ENCODE measurements around the gene MBD5.
A peak's percentile ranks its signal among the peaks of the same experiment; 100 is the strongest.

The MBD5 gene

DNA sequence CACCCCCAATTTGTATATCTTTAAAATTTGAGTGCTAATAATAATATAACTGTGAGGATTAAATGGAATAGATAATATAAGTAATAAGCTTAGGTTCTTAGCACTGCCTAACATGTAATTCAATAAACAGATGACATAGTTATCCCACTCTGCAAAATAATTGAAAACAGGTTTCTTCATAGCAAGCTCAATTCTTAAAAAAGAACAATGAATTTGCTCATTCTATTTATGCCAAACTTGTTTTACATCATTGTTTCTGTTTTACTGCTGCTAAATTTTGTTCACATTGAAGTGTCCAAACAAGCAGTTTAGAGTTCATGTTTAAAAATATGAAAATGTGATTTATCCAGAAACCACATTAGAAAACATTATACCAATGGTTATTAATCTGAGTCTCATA lies 217.0 kb downstream of the MBD5 start:
- Mint-ChIP-seq H3K4me1 (no peaks in the 10 kb centered on the region), H3K36me3 (peaks cover 46 to 60% of the 10 kb centered on the region in 2 donors), H3K9me3 (peaks cover 19 to 22% of the 10 kb centered on the region in 2 donors), H3K27ac (no peak overlapping the region), H3K4me3 (no peak overlapping the region), H3K27me3 (no peaks in the 10 kb centered on the region)
- ATAC-seq (replicated peaks) (no peak), DNase-seq (no peak)

DNA sequence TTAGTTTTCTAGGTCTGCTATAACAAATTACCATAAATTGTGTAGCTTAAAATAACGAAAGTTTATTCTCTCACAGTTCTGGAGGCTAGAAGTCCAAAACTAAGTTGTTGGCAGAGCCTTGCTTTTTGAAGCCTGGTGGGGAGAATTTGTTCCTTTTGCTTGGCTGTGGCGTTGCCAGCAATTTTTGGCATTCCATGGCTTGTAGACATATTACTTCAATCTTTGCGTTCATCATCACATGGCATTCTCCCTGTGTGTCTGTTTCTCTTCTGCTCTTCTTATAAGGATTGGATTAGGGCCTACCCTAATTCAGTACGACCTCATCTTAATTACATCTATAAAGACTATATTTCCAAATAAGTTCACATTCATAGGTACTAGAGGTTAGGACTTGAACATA lies 217.7 kb downstream of the MBD5 start:
- H3K27me3 Mint-ChIP-seq: no peaks in the 10 kb centered on the region
- no peaks in the 10 kb centered on the region for H3K4me1 Mint-ChIP-seq
- peaks cover 19 to 22% of the 10 kb centered on the region in 2 donors for H3K9me3 Mint-ChIP-seq
- ATAC-seq (replicated peaks) (no peak), DNase-seq (no peak)
- H3K27ac Mint-ChIP-seq: no peak overlapping the region
- peaks cover 46 to 60% of the 10 kb centered on the region in 2 donors for H3K36me3 Mint-ChIP-seq
- H3K4me3 Mint-ChIP-seq: no peak overlapping the region

DNA sequence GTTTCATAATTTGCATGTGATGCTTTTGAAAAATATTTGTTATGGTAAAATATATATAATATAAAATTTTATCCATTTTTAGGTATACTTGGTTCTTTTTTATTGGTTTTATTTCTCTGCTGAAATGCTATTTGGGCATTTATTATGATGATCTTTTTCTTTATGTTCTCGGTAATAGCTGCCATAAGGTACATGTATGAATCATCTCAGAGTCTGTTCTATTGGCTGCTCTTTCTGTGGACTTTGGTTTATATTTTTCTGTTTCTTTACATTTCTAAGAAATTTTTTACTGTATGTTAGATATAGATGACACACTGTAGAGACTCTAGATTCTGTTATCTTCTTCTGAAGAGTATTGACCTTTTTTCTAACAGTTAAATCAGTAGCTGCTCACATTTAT lies 219.9 kb downstream of the MBD5 start:
- peaks cover 41 to 52% of the 10 kb centered on the region in 2 donors for H3K36me3 Mint-ChIP-seq
- DNase-seq (no peak), ATAC-seq (replicated peaks) (no peak)
- H3K27ac Mint-ChIP-seq: no peak overlapping the region
- H3K4me3 Mint-ChIP-seq: no peak overlapping the region
- no peaks in the 10 kb centered on the region for H3K4me1 Mint-ChIP-seq
- peaks cover 19 to 20% of the 10 kb centered on the region in 2 donors for H3K9me3 Mint-ChIP-seq
- no peaks in the 10 kb centered on the region for H3K27me3 Mint-ChIP-seq

DNA sequence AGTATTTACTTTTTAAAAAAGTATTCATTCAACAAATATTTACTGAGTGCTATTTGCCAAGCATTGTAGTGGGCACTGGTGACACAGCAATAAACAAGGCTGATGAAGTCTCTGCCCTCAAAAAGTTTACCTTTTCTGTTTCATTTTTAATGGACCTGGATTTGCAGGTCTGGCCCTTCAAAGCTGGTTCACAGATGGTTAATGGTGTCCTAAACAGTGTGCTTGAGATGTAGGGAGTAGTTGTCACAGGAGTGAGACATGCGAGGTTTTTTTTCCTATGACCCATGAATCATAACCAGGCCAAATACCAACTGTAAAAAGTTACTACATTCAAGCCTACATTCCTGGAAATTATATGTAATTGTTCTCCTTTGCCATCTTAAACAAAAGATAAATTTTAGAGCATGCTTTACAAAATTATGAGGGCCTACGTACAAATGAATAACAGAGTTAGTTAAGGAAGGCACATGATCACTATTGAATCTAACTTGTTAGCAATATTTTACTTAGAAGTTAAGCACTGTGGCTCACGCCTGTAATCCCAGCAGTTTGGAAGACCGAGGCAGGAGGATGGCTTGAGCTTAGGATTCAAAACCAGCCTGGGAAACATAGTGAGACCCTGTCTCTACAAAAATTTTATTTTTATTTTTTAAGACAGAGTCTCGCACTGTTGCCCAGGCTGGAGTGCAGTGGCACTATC lies 223.9 kb downstream of the MBD5 start:
- DNase-seq: no peak
- Mint-ChIP-seq H3K4me1 (no peaks in the 10 kb centered on the region), H3K9me3 (peaks cover 7 to 9% of the 10 kb centered on the region in 2 donors), H3K27ac (no peak overlapping the region), H3K27me3 (no peaks in the 10 kb centered on the region), H3K4me3 (no peak overlapping the region), H3K36me3 (peaks cover 17 to 28% of the 10 kb centered on the region in 2 donors)
- ATAC-seq (replicated peaks): no peak

DNA sequence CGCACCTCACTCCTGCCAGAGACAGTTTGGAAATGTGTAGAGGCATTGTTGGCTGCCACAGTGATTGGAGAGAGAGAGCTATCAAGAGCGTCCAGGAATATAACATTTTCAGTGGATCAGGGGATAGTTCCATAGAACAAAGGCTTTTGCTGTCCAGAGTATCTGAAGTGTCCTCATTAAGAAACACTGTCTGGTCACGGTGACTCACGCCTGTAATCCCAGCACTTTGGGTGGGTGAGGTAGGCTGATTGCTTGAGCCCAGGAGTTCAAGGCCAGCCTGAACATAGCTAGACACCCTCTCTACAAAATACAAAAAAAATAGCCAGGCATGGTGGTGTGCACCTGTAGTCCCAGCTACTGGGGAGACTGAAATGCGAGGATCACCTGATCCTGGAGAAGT lies 231.1 kb downstream of the MBD5 start:
- H3K36me3 Mint-ChIP-seq: peaks cover 46 to 62% of the 10 kb centered on the region in 2 donors
- no peak for ATAC-seq (replicated peaks)
- peaks cover 14 to 20% of the 10 kb centered on the region in 2 donors for H3K9me3 Mint-ChIP-seq

DNA sequence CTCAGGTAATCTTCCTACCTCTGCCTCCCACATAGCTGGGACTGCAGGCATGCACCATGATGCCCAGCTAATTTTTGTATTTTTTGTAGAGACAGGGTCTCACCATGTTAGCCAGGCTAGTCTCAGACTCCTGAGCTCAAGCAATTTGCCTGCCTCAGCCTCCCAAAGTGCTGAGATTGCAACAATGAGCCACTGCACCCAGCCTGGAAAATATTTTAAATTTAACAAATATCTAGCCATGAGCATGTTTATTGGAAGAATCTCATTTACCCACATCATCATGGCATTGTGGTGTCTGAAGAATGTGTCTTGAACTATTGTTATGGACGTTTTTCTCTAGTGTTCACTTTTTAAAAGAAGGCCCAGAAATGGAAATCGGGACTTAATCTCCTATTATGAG lies 231.8 kb downstream of the MBD5 start:
- Mint-ChIP-seq H3K27me3 (no peaks in the 10 kb centered on the region), H3K9me3 (peaks cover 14 to 20% of the 10 kb centered on the region in 2 donors), H3K4me3 (no peak overlapping the region), H3K36me3 (peaks cover 51 to 62% of the 10 kb centered on the region in 2 donors), H3K4me1 (no peaks in the 10 kb centered on the region), H3K27ac (no peak overlapping the region)
- no peak for ATAC-seq (replicated peaks)
- DNase-seq: no peak

More for the DNA sequence above, 231.1 kb downstream of the MBD5 start:
- no peaks in the 10 kb centered on the region for H3K27me3 Mint-ChIP-seq
- no peaks in the 10 kb centered on the region for H3K4me1 Mint-ChIP-seq
- no peak for DNase-seq
- H3K4me3 Mint-ChIP-seq: no peak overlapping the region
- no peak overlapping the region for H3K27ac Mint-ChIP-seq

DNA sequence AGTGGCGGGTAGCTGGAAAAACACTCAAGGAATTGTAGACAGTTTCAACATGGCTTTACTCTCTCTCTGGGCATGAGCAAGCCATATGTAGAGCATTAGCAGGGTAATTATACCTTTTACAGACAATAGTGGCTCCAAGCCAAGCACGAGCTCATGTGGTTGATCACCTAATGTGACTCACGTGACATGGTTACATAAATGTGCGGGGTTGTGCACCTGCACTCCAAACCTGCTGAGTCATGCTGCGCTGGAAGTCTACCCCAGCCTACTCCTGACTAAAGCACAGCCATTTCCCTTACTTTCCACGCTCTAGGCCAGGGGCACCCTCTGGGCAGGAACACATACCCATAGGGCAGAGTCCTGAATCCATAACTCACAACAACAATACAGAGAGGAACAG lies 232.8 kb downstream of the MBD5 start:
- Mint-ChIP-seq H3K27me3 (no peaks in the 10 kb centered on the region), H3K4me1 (no peaks in the 10 kb centered on the region), H3K9me3 (peaks cover 14 to 24% of the 10 kb centered on the region in 2 donors), H3K36me3 (peaks cover 60 to 73% of the 10 kb centered on the region in 2 donors), H3K4me3 (no peak overlapping the region), H3K27ac (no peak overlapping the region)
- DNase-seq (no peak), ATAC-seq (replicated peaks) (no peak)

DNA sequence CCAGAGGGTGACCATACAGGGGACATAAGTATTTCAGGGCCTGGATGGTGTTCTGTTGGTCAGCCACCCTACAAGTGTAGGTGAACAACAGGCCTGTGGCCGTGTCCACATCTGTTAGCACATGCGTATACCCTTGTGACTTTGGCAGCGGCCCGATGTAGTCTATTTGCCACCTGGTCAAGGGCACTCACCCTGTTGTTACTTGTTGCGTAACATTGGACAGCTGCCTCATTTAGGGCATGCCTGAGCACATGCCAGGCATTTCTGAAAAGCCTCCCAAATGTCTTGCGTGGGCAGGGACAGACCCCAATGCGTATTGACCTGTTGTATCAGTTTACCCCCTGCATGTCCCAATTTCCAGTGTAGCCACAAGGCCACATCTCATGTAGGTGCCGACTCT lies 235.0 kb downstream of the MBD5 start:
- no peaks in the 10 kb centered on the region for H3K27me3 Mint-ChIP-seq
- peaks cover 25 to 30% of the 10 kb centered on the region in 2 donors for H3K9me3 Mint-ChIP-seq
- DNase-seq (no peak), ATAC-seq (replicated peaks) (no peak)
- no peak overlapping the region for H3K4me3 Mint-ChIP-seq
- H3K27ac Mint-ChIP-seq: peak overlapping the region; percentile 31
- H3K36me3 Mint-ChIP-seq: peaks cover 70 to 76% of the 10 kb centered on the region in 2 donors
- H3K4me1 Mint-ChIP-seq: no peaks in the 10 kb centered on the region

DNA sequence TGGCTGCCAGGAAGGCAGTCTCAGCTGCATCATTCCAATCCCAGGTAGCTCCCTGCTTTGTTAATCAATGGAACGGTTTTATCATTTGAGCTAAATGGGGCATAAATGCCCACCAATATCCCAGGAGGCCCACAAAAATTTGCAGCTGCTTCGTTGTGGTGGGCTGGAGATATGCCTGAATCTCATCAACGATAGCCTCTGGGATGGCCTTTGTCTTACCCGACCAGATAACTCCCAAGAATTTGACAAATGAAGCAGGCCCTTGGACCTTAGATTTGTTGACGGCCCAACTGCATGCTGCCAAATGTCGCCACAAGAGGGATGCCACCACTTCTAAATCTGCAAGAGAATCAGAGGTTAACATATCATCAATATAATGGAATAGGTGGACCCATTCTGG lies 236.4 kb downstream of the MBD5 start:
- ATAC-seq (replicated peaks) (no peak), DNase-seq (no peak)
- no peaks in the 10 kb centered on the region for H3K27me3 Mint-ChIP-seq
- no peak overlapping the region for H3K4me3 Mint-ChIP-seq
- no peak overlapping the region for H3K27ac Mint-ChIP-seq
- H3K36me3 Mint-ChIP-seq: peaks cover 65 to 67% of the 10 kb centered on the region in 2 donors
- no peaks in the 10 kb centered on the region for H3K4me1 Mint-ChIP-seq
- peaks cover 25% of the 10 kb centered on the region in 2 donors for H3K9me3 Mint-ChIP-seq

DNA sequence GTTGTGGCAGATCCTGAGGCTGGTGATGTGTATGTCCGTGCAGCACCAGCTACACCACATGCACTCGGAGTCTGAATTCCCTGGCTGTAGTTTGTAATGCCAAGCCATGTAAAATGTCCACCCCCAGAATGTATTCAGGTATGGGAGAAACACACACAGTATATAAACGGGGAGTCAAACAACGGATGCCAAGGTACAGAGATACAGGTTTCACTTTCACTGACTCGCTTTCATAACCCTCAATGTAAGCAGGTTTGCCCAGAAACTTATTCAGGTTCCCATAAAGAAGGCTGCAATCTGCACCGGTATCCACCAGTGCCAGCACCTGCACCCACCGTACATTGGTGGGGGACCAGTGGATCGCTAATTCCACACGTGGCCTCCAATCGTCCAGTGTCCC lies 237.2 kb downstream of the MBD5 start:
- DNase-seq (no peak), ATAC-seq (replicated peaks) (no peak)
- H3K9me3 Mint-ChIP-seq: peaks cover 22 to 25% of the 10 kb centered on the region in 2 donors
- H3K4me3 Mint-ChIP-seq: no peak overlapping the region
- no peaks in the 10 kb centered on the region for H3K4me1 Mint-ChIP-seq
- H3K27me3 Mint-ChIP-seq: no peaks in the 10 kb centered on the region
- H3K36me3 Mint-ChIP-seq: peaks cover 60 to 63% of the 10 kb centered on the region in 2 donors
- no peak overlapping the region for H3K27ac Mint-ChIP-seq

DNA sequence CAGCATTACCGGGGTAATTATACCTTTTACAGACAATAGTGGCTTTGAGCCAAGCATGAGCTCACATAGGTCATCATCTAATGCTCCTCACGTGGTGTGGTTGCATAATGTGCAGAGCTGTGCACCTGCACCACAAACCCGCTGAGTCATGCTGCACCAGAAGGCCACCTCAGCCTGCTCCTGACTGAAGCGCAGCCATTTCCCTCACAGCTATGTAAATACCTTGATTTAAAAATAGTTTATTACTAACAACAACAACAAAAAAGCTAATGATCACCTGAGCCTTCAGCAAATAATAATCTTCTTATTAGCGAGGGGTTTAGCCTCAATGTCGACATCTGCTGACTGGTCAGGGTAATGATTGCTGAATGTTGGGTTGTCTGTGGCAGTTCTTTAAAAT lies 238.8 kb downstream of the MBD5 start:
- no peak overlapping the region for H3K4me3 Mint-ChIP-seq
- no peaks in the 10 kb centered on the region for H3K4me1 Mint-ChIP-seq
- DNase-seq (no peak), ATAC-seq (replicated peaks) (no peak)
- H3K27ac Mint-ChIP-seq: no peak overlapping the region
- H3K36me3 Mint-ChIP-seq: peaks cover 45 to 54% of the 10 kb centered on the region in 2 donors
- no peaks in the 10 kb centered on the region for H3K27me3 Mint-ChIP-seq
- peaks cover 14 to 15% of the 10 kb centered on the region in 2 donors for H3K9me3 Mint-ChIP-seq

DNA sequence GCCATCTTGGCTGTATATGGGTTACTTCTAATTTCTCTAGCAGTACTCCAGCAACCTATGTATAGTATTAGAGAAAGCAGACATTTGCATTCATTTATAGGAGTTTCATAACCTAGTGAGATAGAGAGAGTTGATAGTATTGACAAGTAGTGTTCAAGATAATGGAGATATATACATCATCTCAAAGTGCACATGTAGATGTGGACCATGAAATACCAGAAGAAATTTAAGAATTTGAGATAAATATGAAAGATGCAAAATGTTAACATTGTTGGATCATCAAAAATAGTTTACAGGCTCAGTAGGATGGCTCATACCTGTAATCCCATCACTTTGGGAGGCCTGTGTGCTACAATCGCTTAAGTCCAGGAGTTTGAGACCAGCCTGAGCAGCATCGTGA lies 243.0 kb downstream of the MBD5 start:
- Mint-ChIP-seq H3K9me3 (peaks cover 8 to 14% of the 10 kb centered on the region in 2 donors), H3K36me3 (peaks cover 20% of the 10 kb centered on the region in 2 donors)
- ATAC-seq (replicated peaks): no peak

DNA sequence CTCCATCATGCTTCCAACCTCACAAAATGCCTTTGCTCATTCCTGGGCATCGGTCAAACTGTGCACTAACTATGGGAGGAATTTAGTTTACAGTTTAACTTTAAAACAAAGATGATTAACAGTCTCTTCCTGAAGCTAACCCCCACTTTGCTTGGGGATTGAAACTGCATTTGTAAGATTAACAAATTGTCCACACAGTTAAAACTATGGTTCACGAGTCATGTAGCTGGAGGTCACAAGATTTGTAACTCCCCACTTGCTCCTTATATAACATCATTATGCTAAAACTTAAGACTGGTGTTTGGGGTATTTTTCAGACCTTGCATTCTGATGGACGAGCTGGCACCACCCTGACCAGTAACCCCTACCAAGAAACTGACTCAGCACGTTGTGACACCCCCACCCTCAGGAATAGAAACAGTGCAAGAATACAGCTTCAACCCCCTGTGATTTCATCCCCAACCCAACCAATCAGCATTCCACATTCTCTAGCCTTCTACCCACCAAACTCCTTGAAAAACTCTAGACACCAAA lies 252.3 kb downstream of the MBD5 start:
- no peak for DNase-seq
- no peaks in the 10 kb centered on the region for H3K4me1 Mint-ChIP-seq
- no peak overlapping the region for H3K27ac Mint-ChIP-seq

More for the DNA sequence above, 243.0 kb downstream of the MBD5 start:
- no peak overlapping the region for H3K27ac Mint-ChIP-seq
- DNase-seq: no peak
- H3K4me1 Mint-ChIP-seq: no peaks in the 10 kb centered on the region
- H3K4me3 Mint-ChIP-seq: no peak overlapping the region
- H3K27me3 Mint-ChIP-seq: no peaks in the 10 kb centered on the region

DNA sequence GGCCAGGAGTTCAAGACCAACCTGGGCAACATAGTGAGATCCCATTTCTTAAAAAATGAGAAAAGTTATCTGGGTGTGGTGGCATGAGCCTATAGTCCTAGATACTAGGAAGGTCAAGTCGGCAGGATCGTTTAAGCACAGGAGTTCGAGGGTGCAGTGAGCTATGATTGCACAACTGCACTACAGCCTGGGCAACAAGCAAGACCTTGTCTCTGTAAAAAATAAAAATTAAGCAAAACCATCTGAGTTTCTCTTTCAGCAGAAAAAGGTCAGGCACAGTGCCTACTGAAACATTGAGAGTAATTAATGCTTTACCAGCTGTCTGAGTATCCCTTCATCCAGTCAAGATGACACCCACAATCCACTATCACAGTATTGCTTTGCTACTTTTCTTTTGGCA lies 258.3 kb downstream of the MBD5 start:
- H3K4me1 Mint-ChIP-seq: peaks cover 8 to 20% of the 10 kb centered on the region in 2 donors
- H3K4me3 Mint-ChIP-seq: no peak overlapping the region
- no peak for ATAC-seq (replicated peaks)
- H3K9me3 Mint-ChIP-seq: peaks cover 0 to 2% of the 10 kb centered on the region in 2 donors
- H3K27ac Mint-ChIP-seq: no peak overlapping the region
- DNase-seq: no peak
- H3K27me3 Mint-ChIP-seq: no peaks in the 10 kb centered on the region
- peaks cover 9 to 20% of the 10 kb centered on the region in 2 donors for H3K36me3 Mint-ChIP-seq

More for the DNA sequence above, 252.3 kb downstream of the MBD5 start:
- Mint-ChIP-seq H3K27me3 (no peaks in the 10 kb centered on the region), H3K9me3 (no peaks in the 10 kb centered on the region), H3K36me3 (peaks cover 16 to 35% of the 10 kb centered on the region in 2 donors), H3K4me3 (no peak overlapping the region)
- ATAC-seq (replicated peaks): no peak

DNA sequence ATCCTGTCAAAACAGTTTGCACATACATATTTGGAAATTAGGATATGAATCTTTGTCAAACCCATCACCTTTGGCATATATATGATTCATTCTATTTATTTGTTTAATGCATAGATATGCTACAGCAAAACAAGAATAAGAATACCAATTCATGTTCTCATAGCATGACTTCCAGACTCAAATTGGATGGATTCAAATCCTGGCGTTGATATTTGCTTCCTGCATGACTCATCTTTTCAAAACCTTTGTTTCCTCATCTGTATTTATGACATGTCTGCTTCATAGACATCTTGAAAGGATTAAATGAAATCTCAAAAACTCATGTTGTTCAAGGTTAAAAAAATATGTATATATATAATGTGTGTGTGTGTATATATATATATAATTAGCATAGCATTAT lies 261.3 kb downstream of the MBD5 start:
- no peaks in the 10 kb centered on the region for H3K27me3 Mint-ChIP-seq
- ATAC-seq (replicated peaks) (no peak), DNase-seq (no peak)
- no peak overlapping the region for H3K27ac Mint-ChIP-seq
- peaks cover 2 to 5% of the 10 kb centered on the region in 2 donors for H3K9me3 Mint-ChIP-seq
- H3K4me1 Mint-ChIP-seq: peaks cover 8 to 20% of the 10 kb centered on the region in 2 donors
- peaks cover 15 to 24% of the 10 kb centered on the region in 2 donors for H3K36me3 Mint-ChIP-seq
- no peak overlapping the region for H3K4me3 Mint-ChIP-seq

Measured in stimulated activated naive B cell treated with anti-CD40 and anti-IgM and Interleukin-4, amounts not matched to agents 10 μg/mL and 1 μg/mL and 100 μg/mL, for 72 hours (primary cell).